ENCODE results near the gene GASK1A.

The GASK1A gene

DNA sequence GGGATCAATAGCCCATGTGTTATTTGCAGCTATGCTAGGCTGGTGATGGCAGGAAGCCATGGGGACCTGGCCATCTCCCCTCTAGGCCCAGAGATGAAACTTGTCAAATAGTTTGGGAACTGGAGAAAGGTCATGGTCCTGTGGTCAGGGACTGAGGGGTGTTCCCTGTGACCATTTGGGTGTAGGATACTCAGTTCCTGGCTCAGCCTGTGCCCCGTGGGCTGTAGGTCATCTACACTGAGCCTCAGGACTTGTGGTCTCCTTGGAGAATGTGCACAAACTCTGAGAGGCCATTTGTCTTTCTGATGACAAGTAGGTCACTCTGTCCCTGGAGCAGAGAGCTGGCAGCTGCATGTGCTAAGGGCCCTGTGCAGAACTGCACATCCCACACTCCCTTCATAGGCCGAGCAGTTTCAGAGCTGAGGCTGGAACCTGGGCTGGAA is 17.5 kb downstream of the GASK1A start:
- H3K4me3 ChIP-seq (ENCODE audit: low read length) = no peak overlapping the region
- H2AFZ ChIP-seq (ENCODE audit: low read depth, low read length) = no peak overlapping the region
- no peak for TF ChIP-seq EZH2phosphoT487 (IDR thresholded peaks at IDR 0.05; ENCODE audit: low read depth)
- TF ChIP-seq, protein P1, sequence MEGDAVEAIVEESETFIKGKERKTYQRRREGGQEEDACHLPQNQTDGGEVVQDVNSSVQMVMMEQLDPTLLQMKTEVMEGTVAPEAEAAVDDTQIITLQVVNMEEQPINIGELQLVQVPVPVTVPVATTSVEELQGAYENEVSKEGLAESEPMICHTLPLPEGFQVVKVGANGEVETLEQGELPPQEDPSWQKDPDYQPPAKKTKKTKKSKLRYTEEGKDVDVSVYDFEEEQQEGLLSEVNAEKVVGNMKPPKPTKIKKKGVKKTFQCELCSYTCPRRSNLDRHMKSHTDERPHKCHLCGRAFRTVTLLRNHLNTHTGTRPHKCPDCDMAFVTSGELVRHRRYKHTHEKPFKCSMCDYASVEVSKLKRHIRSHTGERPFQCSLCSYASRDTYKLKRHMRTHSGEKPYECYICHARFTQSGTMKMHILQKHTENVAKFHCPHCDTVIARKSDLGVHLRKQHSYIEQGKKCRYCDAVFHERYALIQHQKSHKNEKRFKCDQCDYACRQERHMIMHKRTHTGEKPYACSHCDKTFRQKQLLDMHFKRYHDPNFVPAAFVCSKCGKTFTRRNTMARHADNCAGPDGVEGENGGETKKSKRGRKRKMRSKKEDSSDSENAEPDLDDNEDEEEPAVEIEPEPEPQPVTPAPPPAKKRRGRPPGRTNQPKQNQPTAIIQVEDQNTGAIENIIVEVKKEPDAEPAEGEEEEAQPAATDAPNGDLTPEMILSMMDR (IDR thresholded peaks at IDR 0.05; ENCODE audit: low read depth, low read length) = no peak
- no peaks in the 10 kb centered on the region for H3K79me2 ChIP-seq (ENCODE audit: low read length)
- H3K4me2 ChIP-seq (ENCODE audit: low read length) = no peak overlapping the region
- no peak overlapping the region for H3K9ac ChIP-seq (ENCODE audit: low read length)
- H3K36me3 ChIP-seq (replicated peaks; ENCODE audit: low read depth, low read length) = no peaks in the 10 kb centered on the region
- H4K20me1 ChIP-seq (ENCODE audit: insufficient read depth, low read length) = no peaks in the 10 kb centered on the region
- no peaks in the 10 kb centered on the region for H3K4me1 ChIP-seq (ENCODE audit: low read length)
- no peak overlapping the region for H3K27ac ChIP-seq (ENCODE audit: low read length)
- H3K9me3 ChIP-seq (ENCODE audit: insufficient read depth, low read length) = no peaks in the 10 kb centered on the region
- no peaks in the 10 kb centered on the region for H3K27me3 ChIP-seq (ENCODE audit: low read depth, low read length)

DNA sequence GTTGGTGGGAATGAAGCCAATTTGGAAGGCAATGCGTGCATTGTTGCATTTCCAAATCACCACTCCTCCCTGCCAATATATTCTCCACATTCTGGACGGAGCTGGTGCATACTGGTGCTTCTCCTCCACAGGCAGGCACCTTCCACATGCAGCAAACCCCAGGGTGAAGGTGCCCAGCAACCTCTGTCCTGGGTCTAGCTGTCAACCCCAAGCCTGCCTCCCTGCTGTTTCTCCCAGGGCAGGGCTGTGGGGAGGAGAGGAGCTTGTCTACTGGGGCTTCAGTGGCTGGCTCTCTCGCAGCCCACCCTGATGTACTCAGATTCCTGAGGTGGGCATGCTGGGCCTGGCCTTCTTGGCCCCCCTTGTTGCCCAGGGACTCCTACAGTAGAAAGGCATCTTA is 20.1 kb downstream of the GASK1A start:
- Histone ChIP-seq H3K9me3 (ENCODE audit: insufficient read depth, low read length) (no peaks in the 10 kb centered on the region), H3K4me1 (ENCODE audit: low read length) (no peaks in the 10 kb centered on the region), H3K9ac (ENCODE audit: low read length) (no peak overlapping the region), H2AFZ (ENCODE audit: low read depth, low read length) (no peak overlapping the region), H3K4me3 (ENCODE audit: low read length) (no peak overlapping the region), H4K20me1 (ENCODE audit: insufficient read depth, low read length) (no peaks in the 10 kb centered on the region), H3K27ac (ENCODE audit: low read length) (no peak overlapping the region), H3K36me3 (replicated peaks; ENCODE audit: low read depth, low read length) (no peaks in the 10 kb centered on the region), H3K27me3 (ENCODE audit: low read depth, low read length) (no peaks in the 10 kb centered on the region), H3K4me2 (ENCODE audit: low read length) (no peak overlapping the region), H3K79me2 (ENCODE audit: low read length) (no peaks in the 10 kb centered on the region)
- no peak for TF ChIP-seq EZH2phosphoT487 (IDR thresholded peaks at IDR 0.05; ENCODE audit: low read depth)
- TF ChIP-seq, protein P1 (IDR thresholded peaks at IDR 0.05; ENCODE audit: low read depth, low read length) = no peak

DNA sequence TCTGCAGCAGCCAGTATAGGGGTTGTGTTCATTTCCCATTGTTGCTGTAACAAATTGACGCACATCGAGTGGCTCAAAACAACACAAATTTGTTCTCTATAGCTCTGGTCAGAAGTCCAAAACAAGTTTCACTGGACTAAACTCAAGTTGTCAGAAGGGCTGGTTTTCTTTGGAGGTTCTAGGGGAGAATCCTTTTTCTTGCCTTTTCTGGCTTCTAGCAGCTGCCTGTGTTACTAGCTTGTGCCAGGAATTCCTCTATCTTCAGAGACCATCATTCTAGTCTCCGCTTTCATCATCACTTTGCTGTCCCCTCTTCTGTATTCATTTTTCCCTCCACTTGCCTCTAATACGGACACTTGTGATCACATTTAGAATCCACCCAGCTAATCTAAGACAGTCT is 20.5 kb downstream of the GASK1A start:
- Histone ChIP-seq H3K79me2 (ENCODE audit: low read length) (no peaks in the 10 kb centered on the region), H4K20me1 (ENCODE audit: insufficient read depth, low read length) (no peaks in the 10 kb centered on the region), H3K27me3 (ENCODE audit: low read depth, low read length) (no peaks in the 10 kb centered on the region), H3K27ac (ENCODE audit: low read length) (no peak overlapping the region), H3K9me3 (ENCODE audit: insufficient read depth, low read length) (no peaks in the 10 kb centered on the region), H3K4me2 (ENCODE audit: low read length) (no peak overlapping the region), H2AFZ (ENCODE audit: low read depth, low read length) (no peak overlapping the region), H3K4me3 (ENCODE audit: low read length) (no peak overlapping the region), H3K36me3 (replicated peaks; ENCODE audit: low read depth, low read length) (no peaks in the 10 kb centered on the region), H3K9ac (ENCODE audit: low read length) (no peak overlapping the region), H3K4me1 (ENCODE audit: low read length) (no peaks in the 10 kb centered on the region)
- no peak for TF ChIP-seq EZH2phosphoT487 (IDR thresholded peaks at IDR 0.05; ENCODE audit: low read depth)
- TF ChIP-seq, protein P1 (IDR thresholded peaks at IDR 0.05; ENCODE audit: low read depth, low read length) = no peak

DNA sequence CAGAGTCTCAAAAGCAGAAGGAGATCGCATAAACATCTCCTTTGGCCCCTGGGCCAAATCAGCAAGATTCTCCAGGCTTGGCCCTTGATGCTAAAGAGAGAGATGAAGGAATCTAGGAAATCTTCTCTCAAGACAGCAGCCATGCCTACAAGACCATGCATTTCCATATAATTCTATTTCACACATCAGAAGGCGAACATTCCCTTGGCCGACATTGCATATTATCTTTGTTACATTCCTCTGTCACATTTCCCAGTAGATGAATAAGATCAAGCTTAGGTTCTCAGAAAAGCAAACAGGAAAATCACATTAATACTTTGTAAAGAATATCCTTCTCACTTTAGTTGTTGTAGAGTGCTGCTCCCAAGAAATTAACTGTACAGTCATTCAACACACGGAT is 21.3 kb downstream of the GASK1A start:
- H3K79me2 ChIP-seq (ENCODE audit: low read length) = no peaks in the 10 kb centered on the region
- H3K27ac ChIP-seq (ENCODE audit: low read length) = no peak overlapping the region
- no peaks in the 10 kb centered on the region for H3K4me1 ChIP-seq (ENCODE audit: low read length)
- no peaks in the 10 kb centered on the region for H3K36me3 ChIP-seq (replicated peaks; ENCODE audit: low read depth, low read length)
- H3K4me2 ChIP-seq (ENCODE audit: low read length) = no peak overlapping the region
- no peaks in the 10 kb centered on the region for H3K9me3 ChIP-seq (ENCODE audit: insufficient read depth, low read length)
- TF ChIP-seq, protein P1 (IDR thresholded peaks at IDR 0.05; ENCODE audit: low read depth, low read length) = no peak
- no peak for TF ChIP-seq EZH2phosphoT487 (IDR thresholded peaks at IDR 0.05; ENCODE audit: low read depth)
- H3K27me3 ChIP-seq (ENCODE audit: low read depth, low read length) = no peaks in the 10 kb centered on the region
- no peak overlapping the region for H2AFZ ChIP-seq (ENCODE audit: low read depth, low read length)
- H4K20me1 ChIP-seq (ENCODE audit: insufficient read depth, low read length) = no peaks in the 10 kb centered on the region
- no peak overlapping the region for H3K9ac ChIP-seq (ENCODE audit: low read length)
- no peak overlapping the region for H3K4me3 ChIP-seq (ENCODE audit: low read length)

Measured in OCI-LY3 (cell line).